Skin of body (tissue), 2 donors: ENCODE data around the gene SAP30. TPM values are rescaled to one million over a fixed set of nuclear protein-coding genes. Genes with fewer than 3 reads are reported as not detected.

Experiments used
- DNase-seq: peaks from one replicate; lab custom pipeline; 2025; lab: John Stamatoyannopoulos, UW
- total RNA-seq: library from RNA; depleted of rRNA; stranded (reverse); fragments of >200 nt; gene quantifications from one replicate; pipeline ENCODE4 v1.2.3, GENCODE V29; 2014

Gene SAP30
- total RNA-seq, 1 donor from 2014 or later, result 10.9 TPM

DNA sequence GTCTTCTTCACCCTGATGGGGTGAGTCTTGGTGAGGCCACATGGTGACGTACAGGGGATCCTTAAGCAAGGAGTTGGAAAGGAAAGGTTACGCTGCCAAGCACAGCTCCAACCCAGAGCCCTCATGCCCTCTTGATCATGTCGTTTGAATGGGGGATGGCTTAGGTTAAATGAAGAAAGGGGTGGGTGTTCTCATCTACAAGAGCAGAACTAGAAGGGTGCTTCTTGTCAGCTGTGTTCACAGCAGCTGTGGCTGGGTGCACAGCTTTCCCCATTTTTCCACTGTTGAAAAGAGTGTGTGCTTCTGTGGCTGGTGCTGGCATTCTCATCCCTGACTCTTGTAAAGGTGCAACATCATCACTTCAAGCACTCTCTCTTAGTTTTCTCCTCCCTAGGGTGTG, 43.7 kb downstream of the SAP30 start:
- no peak for DNase-seq

DNA sequence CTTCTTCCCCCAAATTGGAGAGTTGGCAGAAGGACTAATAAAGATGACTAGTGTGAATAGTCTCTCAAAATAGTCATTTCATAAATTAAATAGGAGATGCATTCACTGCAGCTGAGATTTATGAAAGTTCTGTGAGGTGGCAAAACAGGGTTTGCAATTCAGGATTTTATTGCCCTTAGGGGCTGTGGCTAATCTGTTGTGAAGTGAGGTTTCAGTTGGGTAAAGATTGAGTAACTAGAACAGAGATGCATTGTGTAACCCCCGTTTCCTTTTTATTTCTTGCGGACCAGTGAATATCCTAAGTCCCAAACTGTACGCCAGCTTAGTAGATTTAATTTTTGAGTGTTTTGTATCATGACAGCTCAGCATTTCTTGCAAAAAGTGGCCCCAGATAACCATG, 44.3 kb downstream of the SAP30 start:
- DNase-seq, result peak; percentile 18

DNA sequence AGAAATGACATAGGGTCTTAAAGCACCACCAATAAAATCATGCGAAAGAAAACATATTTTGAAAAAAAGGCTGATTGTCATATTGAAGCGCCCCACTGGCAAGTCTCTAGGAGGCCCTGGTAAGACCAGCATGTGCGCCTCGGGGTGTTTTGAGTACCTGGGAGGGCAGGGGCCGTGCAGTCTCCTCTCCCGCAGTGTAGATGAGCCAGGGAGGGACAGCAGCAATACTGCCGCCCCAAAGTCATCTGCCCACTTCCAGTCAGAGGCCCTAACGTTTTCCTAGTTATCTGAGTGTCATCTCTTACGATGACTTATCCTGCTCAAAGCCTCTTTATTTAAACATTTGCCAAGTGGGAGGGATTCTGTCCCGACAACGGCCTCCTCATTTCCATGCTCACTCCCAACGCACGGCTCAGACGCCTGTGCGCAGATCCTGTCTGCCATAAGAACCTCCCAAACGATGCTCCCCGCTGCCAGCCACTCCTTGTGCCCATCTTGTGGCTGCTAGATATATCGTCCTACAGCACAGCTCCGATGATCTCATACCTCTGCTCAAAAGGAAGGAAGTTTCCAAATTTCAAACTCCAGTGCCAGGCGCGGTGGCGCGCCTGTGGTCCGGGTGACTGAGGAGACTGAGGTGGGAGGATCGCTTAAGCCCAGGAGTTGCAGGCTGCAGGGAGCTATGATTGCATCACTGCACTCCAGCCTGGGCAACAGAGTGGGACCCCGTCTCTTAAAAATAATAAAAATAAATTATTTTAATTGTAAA, 45.3 kb downstream of the SAP30 start:
- DNase-seq, result no peak

DNA sequence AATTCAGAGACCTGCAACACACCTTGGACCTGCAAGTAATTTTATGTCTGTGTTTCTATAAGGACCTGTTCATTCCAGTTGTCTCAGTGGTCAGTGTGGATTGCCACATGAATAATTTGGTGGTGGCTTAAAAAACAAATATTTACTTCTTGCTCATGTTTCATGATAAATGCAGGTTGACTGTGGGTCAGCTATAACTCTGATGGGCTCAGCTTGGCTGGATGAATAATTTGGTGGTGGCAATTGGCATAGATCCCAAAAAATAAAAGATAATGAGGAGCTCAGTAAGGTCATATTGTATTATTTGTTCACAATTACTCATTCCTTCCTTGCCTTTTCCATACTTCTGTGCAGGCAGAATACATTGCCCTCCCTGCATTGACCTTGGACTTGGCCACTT, 47.1 kb downstream of the SAP30 start:
- no peak for DNase-seq

DNA sequence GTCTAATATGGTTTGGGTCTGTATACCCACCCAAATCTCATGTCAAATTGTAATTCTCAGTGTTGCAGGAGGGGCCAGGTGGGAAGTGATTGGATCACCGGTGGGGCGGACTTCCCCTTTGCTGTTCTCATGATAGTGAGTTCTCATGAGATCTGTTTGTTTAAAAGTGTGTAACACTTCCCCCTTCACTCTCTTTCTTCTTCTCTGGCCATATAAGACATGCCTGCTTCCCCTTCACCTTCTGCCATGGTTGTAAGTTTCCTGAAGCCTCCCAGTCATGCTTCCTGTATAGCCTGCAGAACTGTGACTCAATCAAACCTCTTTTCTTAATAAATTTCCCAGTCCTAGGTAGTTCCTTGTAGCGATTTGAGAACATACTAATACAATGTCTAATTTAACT, 47.9 kb downstream of the SAP30 start:
- no peak for DNase-seq

DNA sequence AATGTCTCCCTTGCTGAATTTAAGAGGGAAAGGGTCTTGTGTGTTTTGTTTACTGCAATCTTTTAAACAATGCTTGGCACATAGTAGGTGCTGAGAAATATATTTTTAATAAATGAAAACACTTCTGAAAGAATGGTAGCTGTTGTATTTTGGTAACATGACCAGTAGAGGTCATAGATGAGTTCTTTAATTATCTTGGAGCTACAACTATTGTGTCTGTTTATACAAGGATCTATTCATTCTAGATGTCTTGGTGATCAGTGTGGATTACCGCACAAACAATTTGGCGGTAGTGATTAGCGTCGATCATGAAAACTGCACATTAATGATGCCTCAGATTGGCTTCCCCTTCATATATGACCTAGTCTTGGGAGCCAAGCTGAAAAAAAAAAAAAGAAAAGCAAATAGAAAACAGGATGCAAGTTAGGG, 49.6 kb downstream of the SAP30 start:
- DNase-seq, result no peak

DNA sequence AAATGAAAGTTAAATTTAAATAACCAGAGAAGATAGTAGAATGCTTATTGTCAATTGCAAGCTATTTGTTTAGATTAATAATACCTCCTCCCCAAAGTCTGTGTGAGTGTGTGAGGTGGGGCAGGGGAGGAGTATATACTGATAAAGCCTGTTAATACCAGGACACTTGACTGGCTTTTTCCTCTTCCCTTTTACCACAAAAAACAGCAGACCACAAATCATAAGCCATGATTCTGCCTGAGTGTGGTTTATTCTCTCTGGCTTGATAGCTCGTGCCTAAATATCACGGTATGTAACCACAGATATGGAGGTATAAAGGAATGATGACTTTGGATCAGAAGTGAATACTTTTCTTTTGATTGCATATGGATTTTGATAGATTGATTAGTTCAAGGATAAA, 50.0 kb downstream of the SAP30 start:
- no peak for DNase-seq

DNA sequence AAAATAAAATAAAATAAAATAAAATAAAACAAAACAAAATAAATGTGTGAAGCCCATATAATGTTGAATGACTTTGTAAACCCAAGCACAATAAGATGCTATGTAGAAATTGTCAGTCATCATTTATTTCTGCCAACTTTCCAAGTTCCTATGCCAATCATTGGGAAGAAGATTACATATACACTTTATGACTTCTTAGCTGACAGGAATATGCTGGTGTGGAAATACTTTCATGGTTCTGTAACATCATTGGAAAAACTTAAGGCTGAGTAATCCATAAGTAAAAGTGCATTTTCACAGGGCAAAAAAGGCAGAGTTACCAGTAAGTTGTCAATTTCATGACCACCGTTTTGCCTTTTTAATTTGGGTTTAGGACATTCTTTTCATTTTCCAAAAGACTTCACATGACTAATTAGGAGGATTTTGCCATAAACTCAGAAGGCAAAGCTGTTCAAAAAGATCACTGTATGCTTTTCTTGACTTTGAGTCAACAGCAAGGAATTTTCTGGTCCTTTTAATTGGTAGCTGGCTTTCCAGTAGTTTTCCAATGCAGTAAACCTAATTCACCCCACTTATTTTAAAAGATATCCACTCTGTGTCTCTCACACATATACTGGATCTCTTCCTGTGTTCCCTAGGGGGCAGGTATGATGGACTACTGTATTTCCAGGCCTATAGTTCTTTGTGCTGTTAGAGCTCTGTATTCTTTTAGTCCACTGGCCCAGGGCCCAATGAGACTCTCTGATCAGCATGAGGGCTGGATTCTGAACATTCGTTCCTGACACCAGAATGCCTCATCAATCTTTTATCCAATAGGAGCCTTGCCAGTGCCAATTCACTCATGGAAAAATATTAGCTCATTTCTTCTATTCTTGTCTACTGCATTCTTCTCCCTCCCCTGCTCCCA, 54.4 kb downstream of the SAP30 start:
- no peak for DNase-seq

DNA sequence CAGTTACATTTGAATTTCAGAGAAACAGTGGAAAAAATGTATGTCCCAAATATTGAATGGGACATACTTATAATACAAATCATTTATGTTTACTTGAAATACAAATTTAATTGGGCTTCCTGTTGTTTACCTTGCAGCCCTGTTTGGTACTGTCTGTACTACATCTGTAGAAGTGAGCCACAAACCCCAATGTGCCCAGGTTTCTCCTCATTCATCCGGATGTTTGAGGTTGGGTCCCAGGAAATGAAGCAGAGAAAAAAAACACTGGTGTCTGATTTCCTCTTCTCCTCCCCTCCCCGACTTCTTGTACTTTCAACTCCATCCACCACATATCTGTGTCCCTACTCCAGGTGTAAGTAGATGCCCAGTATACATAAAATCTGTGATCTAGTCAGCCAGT, 55.3 kb downstream of the SAP30 start:
- no peak for DNase-seq

Other genes with a start within 250 kb of the SAP30 start
- gene GALNT7, start 202.1 kb upstream of the SAP30 start, total RNA-seq, result 18.5 TPM
- 97.6 TPM for gene HMGB2, start 36.6 kb upstream of the SAP30 start, total RNA-seq
- 0.10 TPM for gene SCRG1, start 28.2 kb downstream of the SAP30 start, total RNA-seq
- gene HAND2, start 159.3 kb downstream of the SAP30 start, total RNA-seq, result 1.1 TPM